HEK293T (cell line): ENCODE data around the gene SLC19A1.

ENCODE experiments used
- ARNT ChIP-seq: fragments of 450-650 bp; IDR thresholded peaks from 2 replicates; pipeline ENCODE4 v1.6.1; 2017; ENCODE audit warnings: mild to moderate bottlenecking
- LEF1 ChIP-seq: fragments of 450-650 bp; IDR thresholded peaks from 2 replicates; pipeline ENCODE4 v1.6.1; 2017; ENCODE audit warnings: mild to moderate bottlenecking, borderline replicate concordance
- NFRKB ChIP-seq: fragments of 450-650 bp; IDR thresholded peaks from 2 replicates; pipeline ENCODE4 v1.6.1; 2016; ENCODE audit warnings: mild to moderate bottlenecking, moderate library complexity
- SP1 ChIP-seq: fragments of 450-650 bp; IDR thresholded peaks from 2 replicates; pipeline ENCODE4 v1.6.1; 2017
- SUZ12 ChIP-seq: fragments of 450-650 bp; IDR thresholded peaks from 2 replicates; pipeline ENCODE4 v1.6.1; 2016; ENCODE audit warnings: mild to moderate bottlenecking

- TF ChIP-seq SP1 (no peak), NFRKB (no peak), SUZ12 (no peak), LEF1 (no peak), ARNT (no peak)
Measured at GRCh38 chr21:45532826-45533360, 9.3 kb downstream of the SLC19A1 start.
